Activated CD4-positive, alpha-beta T cell treated with anti-CD3 and anti-CD28 coated beads, Interleukin-2, amount 10 ng/mL, durations not matched to agents 7 days and 5 days (primary cell): ENCODE measurements around the gene SPINK14. TPM values are rescaled to one million over a fixed set of nuclear protein-coding genes. Genes with fewer than 3 reads are reported as not detected.

Source experiments
- CTCF ChIA-PET: fragments of 350-600 bp; sonication (Branson Sonifier 250); formaldehyde crosslinking; loops from one replicate; lab custom pipeline; 2021; ENCODE audit warnings: antibody characterized with exemption; lab: Charles Lee
- POLR2A ChIA-PET: fragments of 350-600 bp; sonication (Branson Sonifier 250); formaldehyde crosslinking; loops from one replicate; lab custom pipeline; 2021; ENCODE audit warnings: antibody characterized with exemption; lab: Charles Lee
- DNase-seq: peaks from one replicate; pipeline ENCODE4 v3.0.0-alpha.2; 2020
- H3K27ac Mint-ChIP-seq: one replicate; pipeline ENCODE4 v1.8.0; 2021; ENCODE audit warnings: mild to moderate bottlenecking, moderate library complexity, mixed read lengths
- H3K27me3 Mint-ChIP-seq: one replicate; pipeline ENCODE4 v1.8.0; 2021; ENCODE audit warnings: mixed read lengths
- H3K36me3 Mint-ChIP-seq: one replicate; pipeline ENCODE4 v1.8.0; 2021; ENCODE audit warnings: low read depth, mixed read lengths
- H3K4me1 Mint-ChIP-seq: one replicate; pipeline ENCODE4 v1.8.0; 2021; ENCODE audit warnings: mixed read lengths
- H3K4me3 Mint-ChIP-seq: one replicate; pipeline ENCODE4 v1.8.0; 2021; ENCODE audit warnings: mild to moderate bottlenecking, moderate library complexity, mixed read lengths
- H3K9me3 Mint-ChIP-seq: one replicate; pipeline ENCODE4 v1.8.0; 2021; ENCODE audit warnings: mixed read lengths
- total RNA-seq, 2 experiments: library from RNA; stranded (reverse); gene quantifications; one replicate each; pipeline ENCODE4 v1.2.3, GENCODE V29; 2021

The SPINK14 gene
- total RNA-seq, 2 experiments from 2014 or later = not detected

DNA sequence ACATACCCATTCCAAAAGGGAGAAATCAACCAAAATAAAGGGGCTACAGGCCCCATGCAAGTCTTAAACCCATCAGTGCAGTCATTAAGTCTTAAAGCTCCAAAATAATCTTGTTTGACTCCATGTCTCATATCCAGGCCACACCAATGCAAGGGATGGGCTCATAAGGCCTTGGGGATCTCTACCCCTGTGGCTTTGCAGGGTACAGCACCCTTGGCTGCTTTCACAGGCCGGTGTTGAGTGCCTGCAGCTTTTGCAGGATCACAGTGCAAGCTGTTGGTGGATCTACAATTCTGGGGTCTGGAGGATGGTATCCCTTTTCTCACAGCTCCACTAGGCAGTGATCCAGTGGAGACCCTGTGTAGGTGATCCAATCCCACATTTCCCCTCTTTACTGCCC is 5.0 kb upstream of the SPINK14 start:
- DNase-seq = no peak
- Mint-ChIP-seq H3K4me1 (no peaks in the 10 kb centered on the region), H3K27ac (no peak overlapping the region), H3K36me3 (no peaks in the 10 kb centered on the region), H3K4me3 (no peak overlapping the region), H3K27me3 (no peaks in the 10 kb centered on the region), H3K9me3 (no peaks in the 10 kb centered on the region)
- CTCF ChIA-PET = no interaction called here
- POLR2A ChIA-PET = no interaction called here

DNA sequence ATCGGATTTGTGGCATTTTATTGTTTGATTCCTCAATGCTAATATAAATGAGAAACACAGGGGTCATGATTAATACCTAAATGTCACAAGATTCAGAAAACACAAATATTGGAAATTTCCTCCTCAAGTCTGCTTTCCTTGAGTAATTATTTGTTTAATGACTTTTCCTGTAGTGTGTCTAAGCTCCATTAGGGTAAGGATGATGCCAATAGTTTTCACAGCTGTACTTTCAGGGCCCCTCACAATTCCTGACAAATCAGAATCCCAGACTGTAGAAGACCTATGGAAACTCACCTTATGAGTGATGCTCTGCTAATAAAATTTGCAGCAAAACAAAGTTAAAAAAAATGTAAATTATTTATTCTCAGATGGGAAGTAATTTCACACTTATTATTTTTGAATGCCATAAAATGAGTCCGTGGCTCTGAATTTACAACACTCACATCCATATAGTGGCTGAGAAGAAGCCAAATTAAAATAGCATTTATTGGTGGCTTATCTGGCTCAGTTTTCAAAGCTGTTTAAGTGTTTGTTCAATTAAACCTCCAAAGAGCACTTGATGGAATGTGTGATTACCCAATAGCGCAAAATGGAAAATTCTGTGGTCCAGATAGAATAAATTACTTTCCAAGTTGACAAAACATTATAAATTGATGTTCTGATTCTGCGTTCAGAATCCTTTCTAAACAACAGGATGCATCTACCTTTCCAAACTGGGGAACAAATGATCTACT is 1.6 kb upstream of the SPINK14 start:
- no peaks in the 10 kb centered on the region for H3K36me3 Mint-ChIP-seq

DNA sequence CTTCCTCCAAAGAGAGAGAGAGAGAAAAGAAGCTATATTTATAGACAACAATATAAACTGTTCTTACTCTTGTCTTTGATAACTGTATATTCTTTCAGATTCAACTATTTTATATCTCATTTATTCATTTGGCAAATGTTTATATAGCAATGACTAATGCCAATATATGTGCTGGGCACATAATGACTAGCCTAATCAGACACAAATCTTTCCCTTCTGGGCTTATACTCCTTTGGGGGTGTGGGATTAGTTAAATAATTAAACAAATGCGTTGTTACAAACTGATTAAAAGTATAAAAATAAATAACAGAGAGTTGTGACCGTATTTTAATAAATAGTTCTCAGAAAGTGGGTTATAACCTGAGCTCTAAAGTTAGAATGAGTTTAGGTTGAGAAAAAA is 4.0 kb downstream of the SPINK14 start:
- H3K4me3 Mint-ChIP-seq = no peak overlapping the region
- H3K27ac Mint-ChIP-seq = no peak overlapping the region
- ChIA-PET POLR2A (no interaction called here), CTCF (no interaction called here)
- DNase-seq = no peak
- no peaks in the 10 kb centered on the region for H3K4me1 Mint-ChIP-seq
- no peaks in the 10 kb centered on the region for H3K36me3 Mint-ChIP-seq
- H3K27me3 Mint-ChIP-seq = peaks cover 6% of the 10 kb centered on the region
- H3K9me3 Mint-ChIP-seq = no peaks in the 10 kb centered on the region

More for the DNA sequence above, 1.6 kb upstream of the SPINK14 start:
- peaks cover 2% of the 10 kb centered on the region for H3K27me3 Mint-ChIP-seq
- H3K4me3 Mint-ChIP-seq = no peak overlapping the region
- H3K27ac Mint-ChIP-seq = no peak overlapping the region
- DNase-seq = no peak
- ChIA-PET CTCF (no interaction called here), POLR2A (no interaction called here)
- no peaks in the 10 kb centered on the region for H3K4me1 Mint-ChIP-seq
- no peaks in the 10 kb centered on the region for H3K9me3 Mint-ChIP-seq

DNA sequence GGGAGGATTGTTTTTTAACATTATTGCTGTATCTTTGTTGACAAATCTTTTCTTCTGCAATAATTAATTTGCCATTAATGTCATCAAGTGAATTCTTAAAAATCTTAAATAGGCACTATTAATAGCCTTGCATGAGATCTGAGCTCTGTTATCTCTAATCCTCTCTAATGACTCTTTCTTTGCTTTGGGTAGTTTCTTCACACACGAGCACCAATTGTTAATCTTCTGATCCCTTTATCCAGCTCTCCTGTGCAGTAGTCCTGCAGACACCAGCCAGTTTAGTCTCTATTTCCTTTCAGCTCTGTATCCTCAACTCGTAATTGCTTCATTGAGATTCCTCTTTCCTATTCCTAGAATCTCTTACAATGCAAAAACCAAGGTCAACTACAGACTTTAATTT is 8.1 kb downstream of the SPINK14 start:
- ChIA-PET CTCF (no interaction called here), POLR2A (no interaction called here)
- Mint-ChIP-seq H3K9me3 (no peaks in the 10 kb centered on the region), H3K4me1 (no peaks in the 10 kb centered on the region), H3K4me3 (no peak overlapping the region), H3K27ac (no peak overlapping the region), H3K36me3 (no peaks in the 10 kb centered on the region), H3K27me3 (peaks cover 7% of the 10 kb centered on the region)
- no peak for DNase-seq

DNA sequence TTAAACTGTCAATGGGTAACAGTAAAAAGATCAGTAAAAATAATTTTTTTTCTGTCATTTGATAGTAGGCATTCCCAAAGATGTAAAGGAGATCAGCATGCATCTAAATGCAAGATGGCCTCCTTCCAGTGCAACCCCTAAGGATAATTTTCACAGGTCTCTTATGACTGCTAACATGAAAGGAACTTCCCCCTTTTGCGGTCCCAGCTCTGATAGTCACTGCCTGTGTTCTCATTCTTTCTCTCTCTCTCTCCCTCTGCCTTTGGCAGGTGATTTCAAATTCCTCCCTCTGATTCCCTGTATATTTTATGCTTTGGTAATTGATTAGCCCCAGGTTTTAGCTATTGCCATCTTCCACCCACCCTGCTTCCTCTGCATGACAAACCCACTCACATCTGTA is 8.9 kb downstream of the SPINK14 start:
- no peak overlapping the region for H3K27ac Mint-ChIP-seq
- no peak overlapping the region for H3K4me3 Mint-ChIP-seq
- H3K9me3 Mint-ChIP-seq = no peaks in the 10 kb centered on the region
- ChIA-PET CTCF (no interaction called here), POLR2A (no interaction called here)
- H3K4me1 Mint-ChIP-seq = no peaks in the 10 kb centered on the region
- DNase-seq = no peak
- H3K27me3 Mint-ChIP-seq = peaks cover 7% of the 10 kb centered on the region
- H3K36me3 Mint-ChIP-seq = no peaks in the 10 kb centered on the region

DNA sequence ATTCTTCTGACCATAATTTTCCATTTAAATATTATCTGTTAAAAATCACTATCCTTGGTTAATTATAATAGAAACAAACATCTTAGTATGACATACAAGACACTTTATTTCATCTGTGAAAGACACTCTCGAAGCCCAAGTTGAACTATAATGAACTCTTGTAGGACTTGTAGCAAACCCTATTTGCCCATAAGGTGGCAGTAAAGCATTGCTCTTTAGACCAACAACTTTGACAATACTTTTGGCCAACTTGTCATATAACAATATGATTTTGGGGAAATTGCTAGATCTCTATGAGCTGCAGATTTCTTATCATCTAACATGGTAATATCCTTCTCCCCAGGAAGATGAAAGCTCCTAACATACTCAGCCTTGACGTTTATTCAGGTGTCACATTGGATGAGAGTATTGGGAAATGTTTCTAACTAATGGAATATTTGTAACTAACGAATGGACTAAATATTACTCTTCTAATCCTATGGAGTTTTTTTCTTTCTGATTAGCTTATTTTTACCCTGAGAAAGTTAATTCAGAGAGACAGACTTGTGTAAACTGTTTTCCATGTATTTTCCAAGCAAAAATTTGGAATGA is 11.0 kb downstream of the SPINK14 start:
- Mint-ChIP-seq H3K9me3 (no peaks in the 10 kb centered on the region), H3K4me1 (no peaks in the 10 kb centered on the region), H3K27me3 (peaks cover 7% of the 10 kb centered on the region), H3K4me3 (no peak overlapping the region), H3K27ac (no peak overlapping the region), H3K36me3 (no peaks in the 10 kb centered on the region)
- POLR2A ChIA-PET = no interaction called here
- CTCF ChIA-PET = interaction anchor here (0.5 to 1.4 kb wide), 6 partner anchors 9 to 553 kb away, joined by 3 to 5 read pairs (median 3); no protein-coding TSS in a partner anchor
- DNase-seq = peak; percentile 35

DNA sequence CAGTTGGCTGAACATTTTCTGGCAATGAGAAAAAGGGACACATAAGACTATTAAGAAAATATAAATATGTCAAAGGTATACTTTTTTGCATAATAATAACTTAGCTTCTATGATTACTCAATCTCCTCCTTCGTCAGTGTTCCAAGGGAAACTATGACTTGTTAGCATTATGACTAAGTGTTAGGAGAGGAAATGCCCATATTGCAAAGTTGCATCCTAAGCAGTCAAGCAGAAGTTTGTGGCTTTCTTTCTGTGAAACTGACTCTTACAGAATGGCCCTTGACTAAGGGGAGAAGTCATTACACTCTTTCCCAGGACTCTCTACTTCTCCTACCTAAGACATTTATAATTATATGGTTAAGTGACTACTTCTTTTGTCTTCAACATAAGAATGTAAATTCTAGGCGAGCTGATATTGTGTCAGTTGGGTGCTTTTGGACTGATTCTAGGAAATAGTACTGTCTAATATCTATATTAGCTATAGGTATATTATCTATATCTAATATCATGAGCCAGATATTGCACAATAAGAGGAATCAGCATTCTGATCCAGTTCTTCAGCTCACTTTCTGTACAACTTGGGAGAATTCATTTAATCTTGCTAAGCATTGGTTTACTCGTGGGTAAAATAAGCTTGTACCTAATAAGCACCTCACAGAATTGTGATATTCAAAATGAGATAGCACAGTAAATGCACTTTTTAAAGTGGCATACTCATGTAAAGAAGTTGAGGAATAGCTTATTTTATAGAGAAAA is 18.1 kb downstream of the SPINK14 start:
- no peak for DNase-seq
- ChIA-PET POLR2A (no interaction called here), CTCF (interaction anchor here (0.7 to 1.9 kb wide), 2 partner anchors 210 to 544 kb away, joined by 3 to 8 read pairs; no protein-coding TSS in a partner anchor)
- Mint-ChIP-seq H3K4me1 (peaks cover 4% of the 10 kb centered on the region), H3K9me3 (no peaks in the 10 kb centered on the region), H3K4me3 (no peak overlapping the region), H3K27me3 (peaks cover 6% of the 10 kb centered on the region), H3K27ac (no peak overlapping the region), H3K36me3 (no peaks in the 10 kb centered on the region)

DNA sequence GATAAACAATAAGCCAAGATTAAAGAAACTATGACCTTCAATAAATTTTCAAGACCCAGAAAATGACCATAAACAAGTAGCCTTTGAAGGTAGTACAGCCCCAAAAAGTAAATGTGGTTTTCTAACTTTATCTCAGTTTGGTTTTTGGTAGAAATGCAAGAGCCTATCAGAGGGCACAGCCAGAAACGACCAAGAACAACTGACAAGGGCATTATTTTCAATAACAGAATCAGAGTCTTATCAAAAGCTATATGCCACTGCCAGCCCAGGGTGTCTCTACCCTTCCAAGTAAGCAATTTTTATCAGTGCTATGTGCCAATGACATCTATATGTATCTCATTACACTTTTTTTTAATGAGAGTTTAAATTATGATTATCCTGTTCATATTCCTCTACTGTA is 22.7 kb downstream of the SPINK14 start:
- H3K4me3 Mint-ChIP-seq = no peak overlapping the region

DNA sequence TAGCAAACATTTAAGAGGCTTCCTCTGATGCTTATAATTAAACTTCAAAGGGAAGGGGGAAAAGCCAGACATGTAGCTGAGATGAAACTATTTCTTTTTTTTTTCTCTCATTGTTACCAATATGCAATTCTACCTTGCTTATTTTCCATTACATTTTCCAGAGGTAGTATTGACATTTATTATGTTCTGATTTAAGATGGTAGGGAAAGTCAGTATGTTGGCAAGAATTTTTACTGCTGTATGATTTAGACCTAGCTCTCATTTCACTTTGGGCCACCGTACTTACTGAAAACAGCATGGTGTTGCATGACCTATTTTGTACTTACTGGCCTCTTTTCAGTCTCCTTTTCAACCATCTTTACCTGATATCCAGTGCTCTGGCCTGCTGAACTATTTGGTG is 24.9 kb downstream of the SPINK14 start:
- Mint-ChIP-seq H3K9me3 (no peaks in the 10 kb centered on the region), H3K4me3 (no peak overlapping the region), H3K27ac (no peak overlapping the region), H3K36me3 (no peaks in the 10 kb centered on the region), H3K4me1 (no peaks in the 10 kb centered on the region), H3K27me3 (peaks cover 2% of the 10 kb centered on the region)
- CTCF ChIA-PET = no interaction called here
- DNase-seq = no peak
- POLR2A ChIA-PET = no interaction called here

More for the DNA sequence above, 22.7 kb downstream of the SPINK14 start:
- Mint-ChIP-seq H3K4me1 (peaks cover 3% of the 10 kb centered on the region), H3K9me3 (no peaks in the 10 kb centered on the region), H3K27me3 (peaks cover 6% of the 10 kb centered on the region), H3K36me3 (no peaks in the 10 kb centered on the region), H3K27ac (no peak overlapping the region)
- DNase-seq = no peak
- POLR2A ChIA-PET = no interaction called here
- CTCF ChIA-PET = no interaction called here

DNA sequence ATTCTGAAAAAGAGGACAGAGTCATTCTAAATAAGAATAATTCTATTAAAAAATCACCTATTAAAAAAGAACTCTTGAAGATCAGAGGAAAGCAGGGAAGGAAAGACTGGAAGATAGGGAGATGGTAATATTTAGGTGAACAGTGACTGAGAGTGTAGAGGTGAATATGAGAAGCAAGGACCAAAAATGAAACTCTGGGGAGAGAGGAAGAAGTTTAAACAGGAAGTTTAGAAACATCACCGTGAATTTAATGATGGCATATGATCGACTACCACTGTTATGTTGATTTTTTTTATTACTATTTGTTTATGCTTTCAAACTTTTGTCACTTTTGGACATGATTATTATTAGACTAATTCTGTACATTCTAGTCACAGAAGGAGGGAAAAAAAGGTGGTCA is 32.8 kb downstream of the SPINK14 start:
- peaks cover 7% of the 10 kb centered on the region for H3K27me3 Mint-ChIP-seq
- H3K4me3 Mint-ChIP-seq = no peak overlapping the region
- H3K36me3 Mint-ChIP-seq = no peaks in the 10 kb centered on the region
- no peaks in the 10 kb centered on the region for H3K4me1 Mint-ChIP-seq
- ChIA-PET POLR2A (no interaction called here), CTCF (no interaction called here)
- H3K27ac Mint-ChIP-seq = no peak overlapping the region
- no peak for DNase-seq
- H3K9me3 Mint-ChIP-seq = no peaks in the 10 kb centered on the region

DNA sequence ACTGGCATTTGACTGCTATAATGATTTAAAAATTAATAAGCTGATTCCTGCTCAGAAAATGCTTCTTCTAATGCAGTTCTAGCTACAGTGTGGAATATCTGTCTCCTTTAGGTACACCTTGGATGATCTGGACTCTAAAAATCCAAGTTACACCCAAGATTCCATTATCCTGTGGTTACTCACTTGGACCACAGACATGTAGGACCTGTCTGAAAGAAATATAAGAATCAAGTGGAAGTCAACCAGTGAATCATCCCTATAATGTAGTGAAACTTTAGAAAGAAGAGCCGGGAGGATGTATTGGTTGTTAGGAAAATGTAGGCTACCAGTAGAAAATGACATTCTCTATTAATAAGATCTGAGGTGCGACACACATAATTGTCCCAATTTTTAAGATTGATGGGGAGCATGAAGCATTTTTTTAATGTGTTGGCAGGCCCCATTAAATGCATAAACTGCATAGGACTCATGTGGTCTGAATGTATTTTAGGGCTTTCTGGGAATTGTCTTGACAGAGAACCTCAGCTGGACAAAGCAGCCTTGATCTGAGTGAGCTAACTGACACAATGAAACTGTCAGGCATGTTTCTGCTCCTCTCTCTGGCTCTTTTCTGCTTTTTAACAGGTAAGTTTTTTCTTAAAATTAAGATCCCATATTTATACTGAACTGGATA is 34.3 kb downstream of the SPINK14 start, which contains the start of gene SPINK6:
SPINK6 (plus strand) TSS at position 512 of the 673 bp plus-strand sequence; CDS start at position 567, 55 bp downstream.
- ChIA-PET POLR2A (no interaction called here), CTCF (no interaction called here)
- Mint-ChIP-seq H3K36me3 (no peaks in the 10 kb centered on the region), H3K27ac (no peak within 1 kb of the TSS), H3K4me1 (no peaks in the 10 kb centered on the region), H3K4me3 (no peak within 1 kb of the TSS), H3K27me3 (peaks cover 7% of the 10 kb centered on the region), H3K9me3 (no peaks in the 10 kb centered on the region)
- DNase-seq = no peak

DNA sequence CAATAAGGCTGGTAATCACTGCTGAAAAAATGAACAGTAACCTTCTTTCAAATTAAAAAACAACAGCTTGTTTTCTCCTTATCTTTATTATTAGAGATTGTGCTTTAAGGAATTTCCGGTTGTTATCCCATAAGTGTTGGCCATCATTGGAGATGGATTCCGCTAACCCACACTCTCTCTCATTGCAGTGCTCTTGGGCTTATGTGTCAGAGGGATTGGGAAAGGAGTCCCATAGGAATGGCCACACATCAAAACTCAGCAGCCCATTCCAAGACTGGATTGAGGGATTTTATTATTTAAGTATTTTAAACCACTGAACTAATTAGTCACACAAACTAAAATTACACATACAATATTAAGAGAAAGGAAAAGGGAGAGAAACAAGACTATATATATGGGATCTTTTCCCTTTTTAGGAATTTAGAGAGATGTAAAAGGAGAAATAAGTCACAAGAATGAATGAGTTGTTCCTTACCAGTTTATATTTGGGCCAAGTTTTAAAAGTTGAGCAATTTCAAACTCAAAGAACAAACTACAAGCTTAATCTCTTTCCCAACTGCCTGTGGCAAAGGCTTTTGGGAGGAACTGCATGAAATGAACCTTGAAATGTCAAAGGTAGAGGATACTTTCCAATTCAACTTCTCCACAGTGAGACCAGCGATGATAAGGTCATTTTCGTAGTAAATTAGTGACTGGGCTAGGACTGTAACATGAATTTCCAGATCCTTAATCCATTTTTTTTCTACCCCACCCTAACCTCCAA is 36.9 kb downstream of the SPINK14 start:
- CTCF ChIA-PET = no interaction called here
- H3K36me3 Mint-ChIP-seq = no peaks in the 10 kb centered on the region
- no peaks in the 10 kb centered on the region for H3K9me3 Mint-ChIP-seq
- no peak overlapping the region for H3K4me3 Mint-ChIP-seq
- no peaks in the 10 kb centered on the region for H3K27me3 Mint-ChIP-seq
- POLR2A ChIA-PET = no interaction called here
- H3K4me1 Mint-ChIP-seq = no peaks in the 10 kb centered on the region
- no peak overlapping the region for H3K27ac Mint-ChIP-seq
- no peak for DNase-seq
